CD8-positive, alpha-beta memory T cell (primary cell): ENCODE data around the gene GRID1. TPM values are rescaled to one million over a fixed set of nuclear protein-coding genes. Genes with fewer than 3 reads are reported as not detected.

Source experiments
- CTCF ChIA-PET: fragments of 350-600 bp; sonication (Branson Sonifier 250); formaldehyde crosslinking; loops from one replicate; lab custom pipeline; 2021; ENCODE audit warnings: antibody characterized with exemption; lab: Charles Lee
- POLR2A ChIA-PET: fragments of 350-600 bp; sonication (Branson Sonifier 250); formaldehyde crosslinking; loops from one replicate; lab custom pipeline; 2021; ENCODE audit warnings: antibody characterized with exemption; lab: Charles Lee
- DNase-seq, 5 donors: peaks; one replicate each; pipeline versions ENCODE4 v3.0.0 to v3.0.0-alpha.2; 2020 to 2022; ENCODE audit warnings: mixed read lengths in 1 of 5
- H3K27ac ChIP-seq: one replicate; pipeline ENCODE4 v1.7.0; 2013; ENCODE audit warnings: low read depth, mild to moderate bottlenecking, low read length, moderate library complexity
- H3K27me3 ChIP-seq: 2 replicates; pipeline ENCODE4 v1.7.0; 2013; ENCODE audit warnings: low read length, mild to moderate bottlenecking; ENCODE audit not compliant: insufficient read depth, poor library complexity, severe bottlenecking
- H3K36me3 ChIP-seq: 2 replicates; pipeline ENCODE4 v1.7.0; 2013; ENCODE audit warnings: mild to moderate bottlenecking, low read length, moderate library complexity; ENCODE audit not compliant: insufficient read depth
- H3K4me1 ChIP-seq: 2 replicates; pipeline ENCODE4 v1.7.0; 2013; ENCODE audit warnings: mild to moderate bottlenecking, low read length, moderate library complexity; ENCODE audit not compliant: insufficient read depth
- H3K4me3 ChIP-seq: 2 replicates; pipeline ENCODE4 v1.7.0; 2013; ENCODE audit warnings: mild to moderate bottlenecking, low read length
- H3K9me3 ChIP-seq: 2 replicates; pipeline ENCODE4 v1.7.0; 2013; ENCODE audit warnings: mild to moderate bottlenecking, low read length
- H3K27ac Mint-ChIP-seq, 8 donors: one replicate each; pipeline ENCODE4 v1.8.0; 2020 to 2021; ENCODE audit warnings: mixed read lengths in 8 of 8, mild to moderate bottlenecking in 6 of 8, inconsistent platforms in 3 of 8, moderate library complexity in 3 of 8
- H3K27me3 Mint-ChIP-seq, 2 donors: one replicate each; pipeline ENCODE4 v1.8.0; 2020 to 2021; ENCODE audit warnings: mixed read lengths in 2 of 2, mild to moderate bottlenecking in 1 of 2, moderate library complexity in 1 of 2
- H3K36me3 Mint-ChIP-seq, 3 donors: one replicate each; pipeline ENCODE4 v1.8.0; 2020 to 2021; ENCODE audit warnings: mixed read lengths in 3 of 3, inconsistent platforms in 1 of 3, mild to moderate bottlenecking in 1 of 3
- H3K4me1 Mint-ChIP-seq, 3 donors: one replicate each; pipeline ENCODE4 v1.8.0; 2020 to 2021; ENCODE audit warnings: mixed read lengths in 3 of 3, inconsistent platforms in 1 of 3, mild to moderate bottlenecking in 1 of 3
- H3K4me3 Mint-ChIP-seq, 7 donors: one replicate each; pipeline ENCODE4 v1.8.0; 2020 to 2021; ENCODE audit warnings: mixed read lengths in 7 of 7, mild to moderate bottlenecking in 6 of 7, moderate library complexity in 4 of 7, inconsistent platforms in 2 of 7
- H3K9me3 Mint-ChIP-seq, 5 donors: one replicate each; pipeline ENCODE4 v1.8.0; 2020 to 2022; ENCODE audit warnings: mixed read lengths in 5 of 5, mild to moderate bottlenecking in 3 of 5, moderate library complexity in 2 of 5, inconsistent platforms in 1 of 5
- polyA plus RNA-seq: library from polyadenylated mRNA; unstranded; fragments of 300-500 nt; fragmentation: Illumina TruSeq; gene quantifications from one replicate; pipeline ENCODE4 v1.2.3, GENCODE V29; 2021
- total RNA-seq, 2 experiments: library from RNA; stranded (reverse); gene quantifications; one replicate each; pipeline ENCODE4 v1.2.3, GENCODE V29; 2021

Gene GRID1
- total and polyA plus RNA-seq, 3 experiments from 2014 or later = not detected

DNA sequence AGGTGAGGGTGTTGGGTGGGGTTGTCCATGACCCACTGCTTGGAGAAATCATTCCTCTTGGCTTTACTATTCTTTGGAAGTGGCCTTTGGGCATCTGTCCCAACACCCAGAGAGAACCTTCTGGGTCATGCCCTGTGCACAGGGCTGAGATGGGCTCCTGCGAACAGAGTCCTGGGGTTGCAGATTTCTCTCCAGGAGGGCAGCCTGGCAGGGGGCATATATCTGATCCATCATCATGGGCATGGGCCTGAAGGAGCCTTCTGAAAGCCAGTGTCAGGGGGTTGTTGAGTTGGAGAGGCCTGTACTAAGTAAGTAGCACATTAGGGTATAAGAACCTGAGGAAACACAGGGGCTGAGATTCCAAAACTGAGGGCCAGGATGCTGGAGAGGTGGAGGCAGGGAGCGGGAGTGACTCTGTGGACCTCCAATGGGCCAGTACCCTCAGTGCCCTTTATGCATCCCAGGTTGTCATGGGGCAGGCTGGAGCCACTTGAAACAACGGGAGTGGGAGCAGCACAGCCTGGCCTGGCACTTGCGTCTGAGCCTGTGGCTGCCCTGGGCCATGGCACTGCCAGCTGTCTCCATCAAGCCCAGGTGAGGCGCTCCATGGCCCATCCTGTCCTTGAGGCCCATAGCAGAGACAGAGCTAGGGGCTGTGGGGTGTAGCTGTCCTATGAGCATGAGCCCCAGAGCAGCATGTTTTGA is 203.7 kb downstream of the GRID1 start:
- H3K4me1 ChIP-seq = no peaks in the 10 kb centered on the region
- no peaks in the 10 kb centered on the region for H3K27me3 ChIP-seq
- H3K9me3 Mint-ChIP-seq = no peaks in the 10 kb centered on the region
- H3K9me3 ChIP-seq = no peaks in the 10 kb centered on the region
- no peak for DNase-seq
- H3K36me3 Mint-ChIP-seq = no peaks in the 10 kb centered on the region
- no peak overlapping the region for H3K4me3 ChIP-seq
- H3K4me1 Mint-ChIP-seq = no peaks in the 10 kb centered on the region
- POLR2A ChIA-PET = no interaction called here
- H3K27me3 Mint-ChIP-seq = peaks cover 0 to 4% of the 10 kb centered on the region in 2 donors
- no peak overlapping the region for H3K4me3 Mint-ChIP-seq
- CTCF ChIA-PET = no interaction called here
- H3K36me3 ChIP-seq = no peaks in the 10 kb centered on the region
- H3K27ac ChIP-seq = no peak overlapping the region
- H3K27ac Mint-ChIP-seq = no peak overlapping the region

DNA sequence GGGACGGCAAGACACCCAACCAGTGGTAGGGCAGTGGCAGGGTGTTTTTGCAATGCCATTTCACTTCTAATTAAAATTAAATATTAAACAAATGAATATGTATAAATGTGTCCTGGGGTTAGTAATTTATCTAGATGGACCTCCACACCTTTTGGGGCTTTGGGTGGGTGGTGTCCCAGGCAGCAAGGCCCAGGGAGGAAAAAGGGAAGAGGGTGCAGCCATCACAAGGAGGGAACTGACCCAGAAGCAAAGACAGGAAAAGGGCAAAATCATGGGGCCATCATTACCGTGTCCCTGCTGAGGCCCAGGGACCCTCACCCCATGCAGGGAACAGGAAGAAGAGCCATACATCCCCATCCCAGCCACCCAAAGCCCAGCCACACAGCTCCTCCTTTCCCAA is 204.6 kb downstream of the GRID1 start:
- peaks cover 0 to 4% of the 10 kb centered on the region in 2 donors for H3K27me3 Mint-ChIP-seq
- DNase-seq = no peak
- H3K4me1 Mint-ChIP-seq = no peaks in the 10 kb centered on the region
- no peaks in the 10 kb centered on the region for H3K36me3 Mint-ChIP-seq
- H3K36me3 ChIP-seq = no peaks in the 10 kb centered on the region
- no peaks in the 10 kb centered on the region for H3K4me1 ChIP-seq
- no peaks in the 10 kb centered on the region for H3K27me3 ChIP-seq
- H3K4me3 ChIP-seq = no peak overlapping the region
- H3K27ac Mint-ChIP-seq = no peak overlapping the region
- ChIA-PET CTCF (no interaction called here), POLR2A (no interaction called here)
- no peak overlapping the region for H3K4me3 Mint-ChIP-seq
- no peaks in the 10 kb centered on the region for H3K9me3 ChIP-seq
- H3K27ac ChIP-seq = no peak overlapping the region
- H3K9me3 Mint-ChIP-seq = no peaks in the 10 kb centered on the region

DNA sequence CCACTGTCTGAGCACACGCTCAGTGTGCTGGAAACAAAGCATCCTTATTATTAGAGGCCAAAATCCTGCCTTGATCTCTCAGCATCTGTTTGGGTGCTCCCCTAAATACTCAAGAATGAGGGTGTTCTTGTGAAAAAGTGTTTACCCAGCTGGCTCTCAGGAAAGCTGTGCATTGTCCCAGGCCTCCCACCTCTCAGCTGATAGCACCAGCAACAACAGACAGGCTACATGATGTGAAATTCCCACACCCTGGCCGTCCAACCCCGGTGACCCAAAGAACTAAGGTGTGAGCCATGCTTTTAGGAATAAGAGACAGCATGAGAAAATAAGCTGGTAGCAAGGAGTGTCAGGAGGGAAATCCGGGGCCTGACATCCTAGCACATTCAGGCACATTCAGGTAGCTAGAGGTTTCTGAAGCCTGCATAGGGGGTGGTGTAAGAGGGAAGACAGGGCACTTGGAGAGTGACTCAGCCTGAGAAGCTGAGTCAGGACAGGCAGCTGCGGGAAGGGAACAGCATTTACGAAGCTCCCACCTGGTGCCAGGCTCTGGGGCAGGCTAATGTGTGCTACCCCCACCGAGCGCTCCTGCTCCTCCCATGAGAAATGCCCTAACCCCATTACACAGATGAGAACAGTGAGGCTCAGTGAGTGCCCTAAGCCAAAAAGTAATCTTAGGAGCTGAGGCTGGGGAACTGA is 205.6 kb downstream of the GRID1 start:
- Histone ChIP-seq H3K36me3 (no peaks in the 10 kb centered on the region), H3K9me3 (no peaks in the 10 kb centered on the region), H3K27me3 (no peaks in the 10 kb centered on the region), H3K4me3 (no peak overlapping the region), H3K27ac (no peak overlapping the region), H3K4me1 (no peaks in the 10 kb centered on the region)
- ChIA-PET POLR2A (no interaction called here), CTCF (no interaction called here)
- Mint-ChIP-seq H3K4me3 (no peak overlapping the region), H3K4me1 (no peaks in the 10 kb centered on the region), H3K9me3 (no peaks in the 10 kb centered on the region), H3K27me3 (peaks cover 0 to 4% of the 10 kb centered on the region in 2 donors), H3K36me3 (no peaks in the 10 kb centered on the region), H3K27ac (no peak overlapping the region)
- DNase-seq = no peak

DNA sequence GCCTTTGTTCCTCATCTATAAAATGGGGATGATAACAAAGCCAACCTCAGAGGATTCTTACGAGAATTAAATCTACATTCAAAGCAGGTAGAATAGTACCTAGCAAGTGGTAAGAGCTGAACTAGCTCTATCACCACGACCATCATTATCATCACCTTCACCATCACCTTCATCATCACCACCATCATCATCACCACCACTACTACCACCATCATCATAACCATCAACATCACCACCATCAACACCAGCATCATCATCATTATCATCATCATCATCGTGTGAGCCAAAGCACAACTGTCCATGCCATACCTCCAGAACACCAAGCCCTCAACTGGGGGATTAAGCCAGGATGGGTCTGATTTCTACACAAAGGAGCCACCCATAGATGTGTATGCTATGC is 206.8 kb downstream of the GRID1 start:
- no peak overlapping the region for H3K4me3 Mint-ChIP-seq
- H3K36me3 Mint-ChIP-seq = no peaks in the 10 kb centered on the region
- no peaks in the 10 kb centered on the region for H3K36me3 ChIP-seq
- ChIA-PET POLR2A (no interaction called here), CTCF (no interaction called here)
- no peaks in the 10 kb centered on the region for H3K4me1 ChIP-seq
- H3K27me3 Mint-ChIP-seq = peaks cover 4% of the 10 kb centered on the region in 2 donors
- no peak overlapping the region for H3K27ac ChIP-seq
- H3K4me1 Mint-ChIP-seq = no peaks in the 10 kb centered on the region
- no peaks in the 10 kb centered on the region for H3K9me3 Mint-ChIP-seq
- H3K27me3 ChIP-seq = no peaks in the 10 kb centered on the region
- peak overlapping the region in 1 of 8 donors; percentile 50 for H3K27ac Mint-ChIP-seq
- DNase-seq = no peak
- no peaks in the 10 kb centered on the region for H3K9me3 ChIP-seq
- no peak overlapping the region for H3K4me3 ChIP-seq

DNA sequence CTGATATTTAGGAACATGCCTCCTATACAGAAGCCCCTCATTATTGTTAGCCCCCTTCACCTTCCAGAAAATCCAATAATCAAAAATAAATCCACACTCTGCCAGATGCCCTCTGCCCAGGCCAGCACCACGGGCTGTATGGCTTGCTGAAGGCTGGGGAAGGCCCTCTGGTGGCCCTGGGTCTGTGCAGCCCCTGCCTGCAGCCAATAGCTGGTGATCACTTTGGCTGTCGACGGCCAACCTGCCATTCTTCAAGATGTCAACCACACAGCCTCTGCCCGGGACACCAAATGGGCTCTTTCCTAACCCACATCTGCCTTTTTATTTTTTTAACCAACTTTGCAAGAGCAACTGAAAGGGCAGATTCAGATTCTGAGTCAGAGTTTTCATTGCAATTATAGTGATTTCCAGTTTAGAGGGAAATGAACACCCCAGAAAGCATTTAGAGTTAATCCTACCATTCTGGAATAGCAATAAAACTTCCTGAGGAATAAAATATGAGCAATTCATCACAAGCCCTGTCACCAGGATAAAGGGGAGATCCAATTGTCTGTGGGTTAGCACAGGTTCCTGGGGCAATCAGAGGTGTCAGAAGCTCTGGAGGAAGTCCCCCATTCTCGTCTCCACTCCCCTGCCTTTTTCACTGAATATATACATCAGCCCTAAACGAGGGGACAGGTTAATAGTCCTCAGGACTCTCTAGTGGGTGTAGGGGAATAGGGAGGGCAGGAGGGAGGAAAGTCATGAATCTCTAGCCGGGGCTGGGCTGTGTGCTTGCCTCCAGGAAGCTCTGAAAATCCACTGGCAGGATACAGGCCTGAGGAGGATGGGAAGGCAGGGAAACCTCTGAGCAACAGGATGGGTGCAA is 211.3 kb downstream of the GRID1 start:
- H3K36me3 Mint-ChIP-seq = no peaks in the 10 kb centered on the region
- Histone ChIP-seq H3K27me3 (no peaks in the 10 kb centered on the region), H3K4me3 (no peak overlapping the region), H3K36me3 (no peaks in the 10 kb centered on the region), H3K4me1 (no peaks in the 10 kb centered on the region), H3K9me3 (no peaks in the 10 kb centered on the region), H3K27ac (no peak overlapping the region)
- POLR2A ChIA-PET = no interaction called here
- CTCF ChIA-PET = no interaction called here
- DNase-seq = no peak
- no peaks in the 10 kb centered on the region for H3K9me3 Mint-ChIP-seq
- H3K27ac Mint-ChIP-seq = no peak overlapping the region
- H3K27me3 Mint-ChIP-seq = peaks cover 3 to 8% of the 10 kb centered on the region in 2 donors
- H3K4me3 Mint-ChIP-seq = no peak overlapping the region
- H3K4me1 Mint-ChIP-seq = no peaks in the 10 kb centered on the region

DNA sequence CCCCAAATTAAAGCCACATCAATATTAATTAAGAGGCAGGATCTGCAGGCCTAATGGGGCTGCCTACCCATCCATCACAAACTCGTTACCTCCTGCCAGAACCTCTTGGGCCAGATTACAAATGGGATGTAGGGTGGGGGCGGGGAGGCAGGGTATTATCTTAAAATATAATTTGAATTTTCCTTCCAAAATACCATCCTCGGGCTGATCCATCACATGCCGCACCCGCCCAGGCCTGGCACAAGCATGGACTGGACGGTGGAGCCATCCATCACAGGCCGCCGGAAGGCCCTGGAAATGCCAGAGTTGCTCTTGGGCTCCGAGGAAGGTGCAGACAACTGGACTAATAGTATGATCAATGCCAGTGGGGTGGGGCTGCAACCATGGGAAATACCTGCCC is 212.8 kb downstream of the GRID1 start:
- DNase-seq = no peak
- H3K36me3 Mint-ChIP-seq = no peaks in the 10 kb centered on the region
- POLR2A ChIA-PET = no interaction called here
- Histone ChIP-seq H3K27ac (no peak overlapping the region), H3K9me3 (no peaks in the 10 kb centered on the region), H3K27me3 (no peaks in the 10 kb centered on the region), H3K36me3 (no peaks in the 10 kb centered on the region), H3K4me3 (no peak overlapping the region), H3K4me1 (no peaks in the 10 kb centered on the region)
- peaks cover 3 to 8% of the 10 kb centered on the region in 2 donors for H3K27me3 Mint-ChIP-seq
- H3K9me3 Mint-ChIP-seq = no peaks in the 10 kb centered on the region
- no peak overlapping the region for H3K4me3 Mint-ChIP-seq
- H3K27ac Mint-ChIP-seq = no peak overlapping the region
- no peaks in the 10 kb centered on the region for H3K4me1 Mint-ChIP-seq
- CTCF ChIA-PET = no interaction called here

DNA sequence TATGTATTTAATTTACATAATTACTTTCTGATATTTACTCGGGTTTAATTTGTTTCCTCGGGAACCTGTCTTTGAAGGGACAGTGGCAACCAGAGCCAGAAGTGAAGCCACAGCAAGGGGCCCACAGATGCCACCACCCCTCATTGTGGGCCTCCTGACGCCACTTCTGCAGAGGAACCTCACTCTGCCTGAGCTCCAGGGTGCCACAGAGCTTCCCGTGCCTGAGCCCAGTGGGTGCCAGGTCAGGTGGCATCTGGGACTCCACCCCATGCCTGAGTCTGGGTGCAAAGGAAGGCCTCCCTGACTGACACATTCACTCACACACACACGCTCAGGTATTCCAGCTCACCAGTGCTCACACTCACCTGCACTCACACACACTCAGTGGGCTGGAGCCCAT is 213.7 kb downstream of the GRID1 start:
- no peaks in the 10 kb centered on the region for H3K4me1 Mint-ChIP-seq
- no peaks in the 10 kb centered on the region for H3K36me3 Mint-ChIP-seq
- no peak for DNase-seq
- H3K27me3 Mint-ChIP-seq = peaks cover 3 to 8% of the 10 kb centered on the region in 2 donors
- H3K4me1 ChIP-seq = no peaks in the 10 kb centered on the region
- H3K36me3 ChIP-seq = no peaks in the 10 kb centered on the region
- H3K4me3 Mint-ChIP-seq = no peak overlapping the region
- no peaks in the 10 kb centered on the region for H3K9me3 Mint-ChIP-seq
- H3K27ac ChIP-seq = no peak overlapping the region
- ChIA-PET POLR2A (no interaction called here), CTCF (no interaction called here)
- H3K27ac Mint-ChIP-seq = no peak overlapping the region
- H3K4me3 ChIP-seq = no peak overlapping the region
- H3K9me3 ChIP-seq = no peaks in the 10 kb centered on the region
- H3K27me3 ChIP-seq = no peaks in the 10 kb centered on the region

DNA sequence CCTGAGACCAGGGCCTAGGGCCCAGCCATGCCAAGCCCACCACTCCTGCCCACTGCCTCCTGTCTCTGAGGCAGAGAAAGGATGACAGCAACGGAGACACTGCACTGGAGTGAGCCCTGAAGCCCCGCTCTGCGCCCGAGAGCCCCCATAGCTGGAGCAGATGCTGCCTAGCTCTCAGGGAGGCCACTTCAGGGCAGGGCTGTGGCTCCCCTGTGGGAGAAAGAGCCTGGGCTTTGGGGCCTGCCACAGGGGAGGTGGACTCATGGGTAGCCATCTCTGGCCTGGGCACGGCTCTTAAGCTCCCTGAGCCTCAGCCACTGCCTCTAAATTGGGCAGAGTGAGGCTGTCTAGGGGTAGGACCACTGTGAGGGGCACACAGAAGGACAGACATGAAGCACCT is 214.2 kb downstream of the GRID1 start:
- Histone ChIP-seq H3K27ac (no peak overlapping the region), H3K36me3 (no peaks in the 10 kb centered on the region), H3K9me3 (no peaks in the 10 kb centered on the region), H3K4me1 (no peaks in the 10 kb centered on the region), H3K4me3 (no peak overlapping the region), H3K27me3 (no peaks in the 10 kb centered on the region)
- Mint-ChIP-seq H3K36me3 (no peaks in the 10 kb centered on the region), H3K4me1 (no peaks in the 10 kb centered on the region), H3K4me3 (no peak overlapping the region), H3K27ac (no peak overlapping the region), H3K27me3 (peaks cover 3 to 8% of the 10 kb centered on the region in 2 donors), H3K9me3 (no peaks in the 10 kb centered on the region)
- CTCF ChIA-PET = no interaction called here
- no peak for DNase-seq
- POLR2A ChIA-PET = no interaction called here
